ENCODE measurements around the gene KCNMA1.
A peak's percentile ranks its signal among the peaks of the same experiment; 100 is the strongest.

The KCNMA1 gene

GRCh38 chr10:76887223-76888010 is 750.2 kb downstream of the KCNMA1 start:
- no peak for DNase-seq (ENCODE audit: low spot score)

DNA sequence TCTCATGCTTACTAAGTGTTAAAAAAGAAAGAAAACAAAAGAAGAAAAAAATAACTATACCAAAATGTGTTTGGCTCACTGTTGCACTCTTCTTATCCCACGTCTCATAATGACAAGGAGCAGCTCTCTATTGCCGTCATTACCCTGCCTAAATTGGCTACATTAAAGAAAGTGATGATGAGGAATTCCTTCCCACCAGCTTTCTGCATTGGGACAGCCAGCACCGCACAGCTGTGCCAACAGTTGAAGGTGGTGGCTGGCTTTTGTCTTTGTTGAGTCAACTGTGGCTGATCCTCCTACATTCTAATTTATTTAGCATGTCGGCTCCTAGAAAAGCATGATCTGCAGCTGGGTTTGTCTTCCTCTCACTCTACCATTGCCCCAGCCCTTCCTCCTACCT is 751.8 kb downstream of the KCNMA1 start:
- DNase-seq (ENCODE audit: low spot score): peak; percentile 27

DNA sequence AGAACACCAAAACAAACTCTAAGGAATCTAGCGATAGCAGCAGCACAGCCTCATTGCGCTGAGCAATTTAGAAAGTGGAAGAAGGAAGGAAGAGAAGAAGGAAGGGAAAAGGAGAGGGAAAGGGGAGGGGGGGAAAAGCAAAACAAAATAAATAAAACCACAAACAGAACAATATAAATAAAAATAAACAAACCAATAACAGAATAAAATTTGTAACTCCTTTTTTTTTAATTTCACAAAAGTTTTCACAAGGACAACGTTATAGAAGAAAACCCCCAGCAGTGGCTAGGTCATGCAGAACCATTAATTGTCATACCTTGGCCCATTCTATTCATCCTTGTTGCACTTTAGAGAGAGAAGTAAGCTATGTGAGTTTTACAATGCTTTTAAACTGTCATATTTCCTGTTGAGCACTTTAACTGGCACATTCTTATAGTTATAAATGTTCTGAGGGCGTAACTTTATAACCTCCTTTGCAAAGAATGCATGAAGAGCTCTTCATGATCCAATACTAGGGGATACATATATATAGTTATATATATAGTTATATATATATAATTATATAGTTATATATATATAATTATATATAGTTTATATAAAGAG is 752.8 kb downstream of the KCNMA1 start:
- no peak for DNase-seq (ENCODE audit: low spot score)

DNA sequence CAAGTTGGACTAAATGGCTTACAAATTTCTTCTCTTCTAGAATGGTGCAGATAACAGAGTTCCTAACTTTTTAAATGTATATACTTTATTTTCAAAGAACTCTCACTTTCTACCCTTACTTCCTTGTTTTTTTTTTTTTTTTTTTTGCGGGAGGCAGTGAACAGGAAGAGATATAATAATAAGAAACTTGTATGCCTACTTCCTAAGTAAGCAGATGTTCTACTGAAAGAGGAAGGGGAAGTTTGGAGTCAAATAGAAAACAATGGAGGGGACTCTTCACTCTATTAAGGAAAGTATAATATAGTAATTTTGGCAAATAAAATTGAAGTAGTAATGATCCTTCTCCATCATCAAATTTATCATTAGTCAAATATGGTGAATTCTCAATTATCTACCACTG is 754.0 kb downstream of the KCNMA1 start:
- no peak for DNase-seq (ENCODE audit: low spot score)

DNA sequence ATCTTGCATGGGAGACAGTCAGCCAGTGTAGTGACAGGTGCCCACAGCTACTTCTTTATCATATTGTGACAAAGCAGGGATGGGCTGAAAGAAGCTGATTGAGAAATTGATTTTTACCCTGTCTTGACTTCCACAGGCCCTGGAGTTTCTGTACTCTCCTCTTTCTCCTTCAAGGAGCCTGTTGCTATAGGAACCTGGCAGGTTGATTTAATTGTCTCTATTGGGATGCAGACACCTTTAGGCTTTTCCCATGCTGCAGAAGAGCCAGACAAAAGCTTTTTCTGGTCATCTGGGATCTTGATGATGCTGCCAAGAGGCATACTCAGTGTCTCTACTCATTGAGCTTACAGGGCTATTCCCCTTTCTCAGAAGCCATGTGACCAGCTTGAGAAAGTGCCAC is 754.8 kb downstream of the KCNMA1 start:
- no peak for DNase-seq (ENCODE audit: low spot score)

GRCh38 chr10:76882245-76882644 is 755.4 kb downstream of the KCNMA1 start:
- no peak for DNase-seq (ENCODE audit: low spot score)

- peak; percentile 58 for DNase-seq (ENCODE audit: low spot score)
These were observed 756.0 kb downstream of the KCNMA1 start for GRCh38 chr10:76881477-76882220.

DNA sequence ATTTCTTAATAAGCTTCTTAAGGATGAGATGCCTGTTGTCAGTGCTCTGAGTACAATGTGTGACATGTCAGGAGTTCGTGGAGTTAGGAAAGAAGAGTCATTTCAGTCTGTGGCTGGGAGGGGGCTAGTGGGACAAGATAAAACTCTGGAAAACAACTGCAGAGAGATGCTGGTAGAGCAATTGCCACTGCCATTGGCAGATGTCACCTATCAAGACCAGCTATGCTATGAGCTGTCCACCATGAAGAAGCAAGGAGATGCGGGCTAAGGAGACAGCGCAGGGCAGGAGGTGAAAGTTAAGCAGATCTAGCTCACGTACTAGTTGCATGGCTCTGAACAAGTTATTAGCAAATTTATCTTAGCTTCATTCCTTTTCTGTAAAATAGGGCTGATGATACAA is 756.7 kb downstream of the KCNMA1 start:
- DNase-seq (ENCODE audit: low spot score): no peak

GRCh38 chr10:76879116-76879913 is 758.3 kb downstream of the KCNMA1 start:
- DNase-seq (ENCODE audit: low spot score): no peak

- no peak for DNase-seq (ENCODE audit: low spot score)
These were observed 759.1 kb downstream of the KCNMA1 start for GRCh38 chr10:76878514-76878913.

DNA sequence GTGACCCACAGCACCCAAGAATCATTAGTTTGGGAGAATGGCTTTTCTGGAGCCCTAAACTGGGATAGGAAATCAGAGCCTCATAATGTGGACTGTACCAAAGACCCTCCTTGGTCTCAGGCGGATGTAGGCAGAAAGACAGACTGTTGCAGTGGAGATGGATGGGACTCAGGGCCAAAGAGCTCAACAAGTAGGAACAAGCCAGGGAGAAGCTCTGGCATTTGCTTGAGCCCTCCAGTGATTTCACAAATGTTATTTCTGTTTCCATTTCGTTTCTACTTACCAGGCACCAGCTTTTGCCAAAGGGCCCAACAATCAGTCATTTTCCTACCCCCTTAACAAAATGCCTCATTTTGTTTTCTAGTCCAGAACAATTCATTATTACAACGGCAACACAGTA is 762.7 kb downstream of the KCNMA1 start:
- DNase-seq (ENCODE audit: low spot score): no peak

DNA sequence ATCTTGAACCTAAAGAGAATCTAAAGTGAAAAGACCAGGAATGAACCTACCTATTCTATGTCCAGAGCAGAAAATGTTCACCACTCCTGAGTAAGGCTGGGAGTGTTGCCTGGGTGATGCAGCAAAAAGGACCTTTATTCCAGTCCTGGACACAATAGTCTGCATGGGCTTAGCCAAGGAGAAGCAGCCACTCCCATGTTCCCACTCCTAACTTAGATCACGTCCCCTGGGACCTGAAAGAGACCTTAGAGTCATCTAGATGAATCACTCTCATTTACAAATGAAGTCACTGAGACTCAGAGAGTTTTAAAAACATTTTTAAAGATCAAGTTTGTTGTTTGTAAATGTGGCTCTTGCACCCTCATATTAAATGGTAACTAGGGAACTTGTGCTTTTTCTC is 763.4 kb downstream of the KCNMA1 start:
- peak; percentile 50 for DNase-seq (ENCODE audit: low spot score)

GRCh38 chr10:76871697-76872295 is 765.8 kb downstream of the KCNMA1 start:
- DNase-seq (ENCODE audit: low spot score): no peak

DNA sequence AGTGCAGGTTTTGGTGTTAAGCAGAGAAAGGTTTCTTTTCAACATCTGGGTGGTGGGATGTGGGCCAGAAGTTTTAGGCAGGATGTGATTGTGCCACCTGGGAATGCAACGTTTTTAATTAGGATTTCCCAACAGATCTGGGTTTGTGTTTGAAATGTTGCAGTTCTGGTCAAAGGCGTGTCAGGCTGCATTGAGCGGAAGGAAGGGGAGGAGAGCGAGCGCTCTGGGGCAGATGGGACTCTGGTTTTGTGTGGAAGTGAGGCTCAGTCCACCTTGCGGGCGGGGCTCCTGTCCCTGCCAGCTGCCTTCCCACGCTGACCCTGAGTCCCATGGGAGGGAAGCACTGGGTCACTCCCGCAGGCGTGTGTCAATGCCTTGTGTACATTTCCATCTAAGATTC is 767.7 kb downstream of the KCNMA1 start:
- DNase-seq (ENCODE audit: low spot score): peak; percentile 22

DNA sequence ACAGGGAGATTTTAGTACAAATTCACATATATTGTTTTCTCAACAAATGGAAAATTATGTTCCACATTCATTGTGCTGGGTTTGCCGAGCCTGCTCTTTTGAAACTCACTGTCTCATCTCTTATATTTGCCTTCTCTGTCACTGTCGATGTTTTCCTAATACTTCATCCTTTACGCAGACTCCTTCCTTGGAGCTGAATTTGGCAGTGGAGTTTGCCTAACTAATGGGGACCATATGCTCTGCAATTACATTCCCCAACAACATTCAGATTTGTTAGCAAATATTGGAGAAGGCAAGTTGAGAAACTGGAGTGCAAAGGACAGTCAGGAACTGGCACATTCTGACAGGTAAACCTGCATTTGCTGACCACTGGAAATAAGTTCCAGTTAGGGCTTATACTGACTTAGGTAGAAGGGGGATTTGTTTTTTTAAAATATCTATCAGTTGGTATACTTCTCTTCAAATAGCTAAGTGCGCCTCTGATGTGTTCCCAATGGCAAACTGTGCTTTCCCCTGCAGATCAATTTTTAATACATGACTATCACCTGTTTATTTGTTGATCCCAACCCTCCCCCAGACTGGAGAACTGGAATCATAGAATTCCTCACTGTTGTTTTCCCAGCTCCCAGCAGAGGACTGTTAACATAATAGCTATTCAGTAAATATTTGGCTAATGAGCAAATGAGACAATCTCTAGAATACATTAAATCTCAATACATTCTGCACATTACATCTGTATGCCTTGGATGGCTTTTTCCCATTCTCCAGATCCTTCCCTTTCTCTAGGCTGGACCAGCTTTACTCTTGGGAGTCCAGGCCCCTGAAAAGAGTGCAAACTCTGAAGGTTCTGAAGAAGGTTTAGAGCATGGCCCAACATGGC is 769.3 kb downstream of the KCNMA1 start:
- peak; percentile 68 for DNase-seq (ENCODE audit: low spot score)

GRCh38 chr10:76866841-76867586 is 770.6 kb downstream of the KCNMA1 start:
- no peak for DNase-seq (ENCODE audit: low spot score)

GRCh38 chr10:76864922-76865321 is 772.7 kb downstream of the KCNMA1 start:
- no peak for DNase-seq (ENCODE audit: low spot score)

- no peak for DNase-seq (ENCODE audit: low spot score)
These were observed 778.9 kb downstream of the KCNMA1 start for GRCh38 chr10:76858721-76859120.

- no peak for DNase-seq (ENCODE audit: low spot score)
These were observed 796.8 kb downstream of the KCNMA1 start for GRCh38 chr10:76840802-76841201.

GRCh38 chr10:76839276-76839675 is 798.3 kb downstream of the KCNMA1 start:
- no peak for DNase-seq (ENCODE audit: low spot score)

Data from GM03348 (cell line).